Endodermal cell (in vitro differentiated cells): Measurements from ENCODE around the gene CCR2. TPM values are rescaled to one million over a fixed set of nuclear protein-coding genes. Genes with fewer than 3 reads are reported as not detected.

Experiments used
- DNase-seq: peaks from one replicate; pipeline ENCODE4 v3.0.0-alpha.2; 2017
- H3K27ac ChIP-seq: 2 replicates; pipeline ENCODE4 v1.5.1; 2013; ENCODE audit warnings: mild to moderate bottlenecking, low read depth, low read length, moderate library complexity
- H3K27me3 ChIP-seq: 2 replicates; pipeline ENCODE4 v1.6.1; 2013; ENCODE audit warnings: mild to moderate bottlenecking, low read length, moderate library complexity; ENCODE audit not compliant: insufficient read depth, control insufficient read depth, poor library complexity, severe bottlenecking
- H3K36me3 ChIP-seq: 2 replicates; pipeline ENCODE4 v1.7.0; 2013; ENCODE audit warnings: mild to moderate bottlenecking, low read length, moderate library complexity; ENCODE audit not compliant: control insufficient read depth, insufficient read depth
- H3K4me1 ChIP-seq: one replicate; pipeline ENCODE4 v1.7.0; 2013; ENCODE audit warnings: low read length; ENCODE audit not compliant: control insufficient read depth, insufficient read depth
- H3K4me3 ChIP-seq: 2 replicates; pipeline ENCODE4 v1.5.1; 2013; ENCODE audit warnings: mild to moderate bottlenecking, low read length, moderate library complexity
- H3K9ac ChIP-seq: 2 replicates; pipeline ENCODE4 v1.6.1; 2013; ENCODE audit warnings: mild to moderate bottlenecking, low read length, moderate library complexity; ENCODE audit not compliant: poor library complexity, severe bottlenecking; ENCODE audit errors: extremely low read depth
- H3K9me3 ChIP-seq: 2 replicates; pipeline ENCODE4 v1.6.1; 2013; ENCODE audit warnings: mild to moderate bottlenecking, low read length, moderate library complexity; ENCODE audit not compliant: control insufficient read depth
- H3K27ac Mint-ChIP-seq: 2 replicates; pipeline ENCODE4 v1.8.0; 2020; ENCODE audit warnings: mixed read lengths
- H3K27me3 Mint-ChIP-seq: 2 replicates; pipeline ENCODE4 v1.8.0; 2021; ENCODE audit warnings: mild to moderate bottlenecking, mixed read lengths; ENCODE audit not compliant: insufficient read depth
- H3K36me3 Mint-ChIP-seq: 2 replicates; pipeline ENCODE4 v1.8.0; 2020; ENCODE audit warnings: low read depth, mixed read lengths
- H3K4me1 Mint-ChIP-seq: 2 replicates; pipeline ENCODE4 v1.8.0; 2020; ENCODE audit warnings: mixed read lengths
- H3K4me3 Mint-ChIP-seq: 2 replicates; pipeline ENCODE4 v1.8.0; 2020; ENCODE audit warnings: mild to moderate bottlenecking, moderate library complexity, mixed read lengths
- H3K9me3 Mint-ChIP-seq: 2 replicates; pipeline ENCODE4 v1.8.0; 2020; ENCODE audit warnings: mild to moderate bottlenecking, mixed read lengths
- WGBS, 2 experiments: methylation state at CpG; one replicate each; pipeline versions ENCODE4 v1.1.5 to v1.1.7; 2013; ENCODE audit warnings: missing lambda C conversion rate in 2 of 2, mixed read lengths in 1 of 2; ENCODE audit not compliant: insufficient coverage in 1 of 2, insufficient read length in 1 of 2; 5-methylcytosine and 5-hydroxymethylcytosine counted together
- total RNA-seq, 2 donors: library from RNA; stranded (reverse); fragmentation: NEBNext Ultra II Directional in 1 of 2; extraction: Animal tissue kit (Norgen Biotek cat#: 25700) in 1 of 2; gene quantifications; 2 replicates in 1 of 2; 3 replicates in 1 of 2; pipeline ENCODE4 v1.2.1, GENCODE V29; 2021
- TF ChIP-seq, protein P1 (sequence below): fragments of 200-600 bp; sonication (generic); conservative IDR thresholded peaks from 2 replicates; pipeline ENCODE4 v1.5.0; 2021; ENCODE audit warnings: antibody characterized with exemption, mild to moderate bottlenecking

Gene CCR2
- total RNA-seq, 2 donors from 2014 or later = not detected

- Histone ChIP-seq H3K9ac (no peak overlapping the region), H3K9me3 (peaks cover 4% of the 10 kb centered on the region), H3K4me3 (no peak overlapping the region), H3K27ac (no peak overlapping the region), H3K36me3 (no peaks in the 10 kb centered on the region), H3K4me1 (peaks cover 5% of the 10 kb centered on the region), H3K27me3 (no peaks in the 10 kb centered on the region)
- DNase-seq = peak; percentile 81
- peaks cover 4% of the 10 kb centered on the region for H3K27me3 Mint-ChIP-seq
- no peaks in the 10 kb centered on the region for H3K9me3 Mint-ChIP-seq
- TF ChIP-seq, protein P1, sequence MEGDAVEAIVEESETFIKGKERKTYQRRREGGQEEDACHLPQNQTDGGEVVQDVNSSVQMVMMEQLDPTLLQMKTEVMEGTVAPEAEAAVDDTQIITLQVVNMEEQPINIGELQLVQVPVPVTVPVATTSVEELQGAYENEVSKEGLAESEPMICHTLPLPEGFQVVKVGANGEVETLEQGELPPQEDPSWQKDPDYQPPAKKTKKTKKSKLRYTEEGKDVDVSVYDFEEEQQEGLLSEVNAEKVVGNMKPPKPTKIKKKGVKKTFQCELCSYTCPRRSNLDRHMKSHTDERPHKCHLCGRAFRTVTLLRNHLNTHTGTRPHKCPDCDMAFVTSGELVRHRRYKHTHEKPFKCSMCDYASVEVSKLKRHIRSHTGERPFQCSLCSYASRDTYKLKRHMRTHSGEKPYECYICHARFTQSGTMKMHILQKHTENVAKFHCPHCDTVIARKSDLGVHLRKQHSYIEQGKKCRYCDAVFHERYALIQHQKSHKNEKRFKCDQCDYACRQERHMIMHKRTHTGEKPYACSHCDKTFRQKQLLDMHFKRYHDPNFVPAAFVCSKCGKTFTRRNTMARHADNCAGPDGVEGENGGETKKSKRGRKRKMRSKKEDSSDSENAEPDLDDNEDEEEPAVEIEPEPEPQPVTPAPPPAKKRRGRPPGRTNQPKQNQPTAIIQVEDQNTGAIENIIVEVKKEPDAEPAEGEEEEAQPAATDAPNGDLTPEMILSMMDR = no peak
- H3K36me3 Mint-ChIP-seq = no peaks in the 10 kb centered on the region
- H3K4me3 Mint-ChIP-seq = no peak overlapping the region
- peaks cover 20% of the 10 kb centered on the region for H3K4me1 Mint-ChIP-seq
- peak overlapping the region; percentile 6 for H3K27ac Mint-ChIP-seq
- WGBS, 2 experiments = 79 to 86% methylated on average over 4 to 8 of the region's 8 CpGs
These were observed 39.9 kb downstream of the CCR2 start for GRCh38 chr3:46393554-46394434.

DNA sequence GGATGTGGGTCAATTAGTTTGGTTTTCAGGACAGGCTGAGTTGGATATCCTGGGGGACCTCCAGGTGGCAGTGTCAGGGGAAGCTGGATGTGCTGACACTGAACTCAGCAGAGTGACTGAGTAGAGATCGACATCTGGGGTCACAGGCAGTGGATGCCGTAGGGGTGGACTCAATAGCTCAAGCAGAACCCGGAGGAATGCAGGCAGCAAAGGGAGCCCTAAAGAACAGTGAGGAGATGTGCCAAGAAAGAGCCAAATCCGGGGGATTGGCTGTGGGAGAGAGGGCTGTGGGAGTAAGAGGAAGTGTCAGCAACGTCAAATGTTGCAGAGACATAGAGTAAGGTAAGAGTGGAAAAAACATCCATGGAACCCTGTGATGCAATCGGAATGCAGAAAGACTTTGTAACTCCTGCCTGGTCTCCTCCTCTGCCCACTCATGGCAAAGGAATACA lies 41.3 kb downstream of the CCR2 start:
- Mint-ChIP-seq H3K9me3 (no peaks in the 10 kb centered on the region), H3K27me3 (peaks cover 4% of the 10 kb centered on the region), H3K4me3 (no peak overlapping the region), H3K4me1 (peaks cover 20% of the 10 kb centered on the region), H3K36me3 (no peaks in the 10 kb centered on the region), H3K27ac (no peak overlapping the region)
- Histone ChIP-seq H3K27ac (no peak overlapping the region), H3K4me3 (no peak overlapping the region), H3K4me1 (no peaks in the 10 kb centered on the region), H3K27me3 (no peaks in the 10 kb centered on the region), H3K9me3 (no peaks in the 10 kb centered on the region), H3K36me3 (no peaks in the 10 kb centered on the region), H3K9ac (no peak overlapping the region)
- TF ChIP-seq, protein P1 = peak; percentile 63
- 86 to 93% methylated on average over 3 to 6 of the region's 6 CpGs for WGBS, 2 experiments
- peak; percentile 71 for DNase-seq

- H3K9me3 Mint-ChIP-seq = no peaks in the 10 kb centered on the region
These were observed 42.0 kb downstream of the CCR2 start for GRCh38 chr3:46395766-46396530.

More at GRCh38 chr3:46395766-46396530, 42.0 kb downstream of the CCR2 start:
- peaks cover 4% of the 10 kb centered on the region for H3K27me3 Mint-ChIP-seq
- H3K27me3 ChIP-seq = no peaks in the 10 kb centered on the region
- no peak overlapping the region for H3K4me3 ChIP-seq
- no peak overlapping the region for H3K27ac Mint-ChIP-seq
- no peak for DNase-seq
- no peaks in the 10 kb centered on the region for H3K9me3 ChIP-seq
- WGBS, 2 experiments = 88 to 93% methylated on average over 4 to 6 of the region's 6 CpGs
- H3K4me3 Mint-ChIP-seq = no peak overlapping the region
- no peak overlapping the region for H3K27ac ChIP-seq
- H3K36me3 Mint-ChIP-seq = no peaks in the 10 kb centered on the region
- H3K4me1 Mint-ChIP-seq = peaks cover 20% of the 10 kb centered on the region
- H3K4me1 ChIP-seq = no peaks in the 10 kb centered on the region
- no peak overlapping the region for H3K9ac ChIP-seq
- TF ChIP-seq, protein P1 = no peak
- no peaks in the 10 kb centered on the region for H3K36me3 ChIP-seq
